IMR-90 (cell line): Measurements from ENCODE around the gene TMC4. TPM values are rescaled to one million over a fixed set of nuclear protein-coding genes. Genes with fewer than 3 reads are reported as not detected.

Experiments
- ATAC-seq: fragments of 200-7000 bp; cut with Tn5 transposase; 2 replicates; pipeline ENCODE4 v1.9.1; 2020; ENCODE audit warnings: low read depth, mild to moderate bottlenecking, moderate library complexity
- BruUV-seq: library from RNA; stranded (reverse); fragments of 400-500 nt; replicated peaks from 2 replicates; lab custom pipeline; 2021; lab: Mats Ljungman, UMichigan
- CTCF ChIA-PET: fragments of 300-600 bp; formaldehyde crosslinking; extraction: SDS; loops from one replicate; lab custom pipeline; 2021; ENCODE audit warnings: antibody characterized with exemption; lab: Yijun Ruan, JAX
- POLR2A ChIA-PET: fragments of 300-600 bp; sonication (Branson Sonifier 250); formaldehyde crosslinking; loops from one replicate; lab custom pipeline; 2022; ENCODE audit warnings: antibody characterized with exemption; ENCODE audit not compliant: unreplicated experiment; lab: Charles Lee
- DNase-seq: peaks from one replicate; pipeline ENCODE4 v3.0.0; 2013
- H2AFZ ChIP-seq: replicated peaks from 2 replicates; pipeline ENCODE3; 2013; ENCODE audit warnings: low read length, mild to moderate bottlenecking; ENCODE audit not compliant: poor library complexity
- H2AK5ac ChIP-seq: 2 replicates; pipeline ENCODE4 v1.6.1; 2013; ENCODE audit warnings: low read depth, low read length, inconsistent platforms
- H2AK9ac ChIP-seq: replicated peaks from 2 replicates; pipeline ENCODE3; 2013; ENCODE audit warnings: mild to moderate bottlenecking, low read depth, low read length, moderate library complexity; ENCODE audit not compliant: poor library complexity
- H2BK120ac ChIP-seq: 2 replicates; pipeline ENCODE4 v1.6.1; 2013; ENCODE audit warnings: low read depth, low read length, inconsistent platforms
- H2BK15ac ChIP-seq: 3 replicates; pipeline ENCODE4 v1.6.1; 2013; ENCODE audit warnings: low read depth, low read length, inconsistent platforms
- H2BK20ac ChIP-seq: 2 replicates; pipeline ENCODE4 v1.6.1; 2013; ENCODE audit warnings: low read depth, mild to moderate bottlenecking, inconsistent platforms, low read length, moderate library complexity
- H2BK5ac ChIP-seq: 2 replicates; pipeline ENCODE4 v1.6.1; 2013; ENCODE audit warnings: mild to moderate bottlenecking, low read depth, low read length, inconsistent platforms; ENCODE audit not compliant: poor library complexity, severe bottlenecking
- H3K14ac ChIP-seq: replicated peaks from 2 replicates; pipeline ENCODE4 v1.6.1; 2013; ENCODE audit warnings: low read depth, low read length, inconsistent platforms
- H3K18ac ChIP-seq: 2 replicates; pipeline ENCODE4 v1.6.1; 2013; ENCODE audit warnings: low read depth, low read length, control low read depth
- H3K23ac ChIP-seq: 2 replicates; pipeline ENCODE4 v1.6.1; 2013; ENCODE audit warnings: low read depth, low read length, inconsistent platforms
- H3K27ac ChIP-seq: 2 replicates; pipeline ENCODE4 v1.5.1; 2013; ENCODE audit warnings: mild to moderate bottlenecking, control low read depth, low read length; ENCODE audit not compliant: insufficient read depth
- H3K27me3 ChIP-seq: 2 replicates; pipeline ENCODE4 v1.6.1; 2013; ENCODE audit warnings: low read length; ENCODE audit not compliant: control insufficient read depth, insufficient read depth
- H3K36me3 ChIP-seq: 2 replicates; pipeline ENCODE4 v1.6.1; 2013; ENCODE audit warnings: low read length, mixed read lengths; ENCODE audit not compliant: control insufficient read depth, insufficient read depth
- H3K4ac ChIP-seq: 2 replicates; pipeline ENCODE4 v1.6.1; 2013; ENCODE audit warnings: low read depth, low read length, inconsistent platforms
- H3K4me1 ChIP-seq: 2 replicates; pipeline ENCODE4 v1.6.1; 2013; ENCODE audit warnings: low read length, mixed read lengths; ENCODE audit not compliant: control insufficient read depth, insufficient read depth
- H3K4me2 ChIP-seq: 2 replicates; pipeline ENCODE4 v1.6.1; 2013; ENCODE audit warnings: low read depth, mild to moderate bottlenecking, control low read depth, low read length, moderate library complexity
- H3K4me3 ChIP-seq: 2 replicates; pipeline ENCODE4 v1.5.1; 2013; ENCODE audit warnings: low read depth, mild to moderate bottlenecking, control low read depth, low read length, moderate library complexity; ENCODE audit not compliant: insufficient read depth
- H3K56ac ChIP-seq: 2 replicates; pipeline ENCODE4 v1.6.1; 2013; ENCODE audit warnings: low read length, inconsistent platforms; ENCODE audit not compliant: insufficient read depth; ENCODE audit errors: extremely low read depth
- H3K79me1 ChIP-seq, 2 experiments: 2 replicates each; pipeline ENCODE4 v1.6.1; 2013; ENCODE audit warnings: low read length in 2 of 2, inconsistent platforms in 1 of 2, low read depth in 1 of 2
- H3K9ac ChIP-seq: 2 replicates; pipeline ENCODE4 v1.6.1; 2013; ENCODE audit warnings: low read depth, low read length, control low read depth
- H3K9me1 ChIP-seq: 2 replicates; pipeline ENCODE4 v1.6.1; 2013; ENCODE audit warnings: low read length, inconsistent platforms; ENCODE audit not compliant: insufficient read depth
- H3K9me3 ChIP-seq: 2 replicates; pipeline ENCODE4 v1.6.1; 2013; ENCODE audit warnings: low read length; ENCODE audit not compliant: control insufficient read depth, insufficient read depth
- H4K20me1 ChIP-seq: 2 replicates; pipeline ENCODE4 v1.6.1; 2013; ENCODE audit warnings: low read length, inconsistent platforms; ENCODE audit not compliant: insufficient read depth
- H4K5ac ChIP-seq: 2 replicates; pipeline ENCODE4 v1.6.1; 2013; ENCODE audit warnings: mild to moderate bottlenecking, low read depth, low read length, control low read depth
- H4K8ac ChIP-seq, 2 experiments: 2 replicates each; pipeline ENCODE4 v1.6.1; 2013; ENCODE audit warnings: low read depth in 2 of 2, low read length in 2 of 2, control low read depth in 1 of 2, inconsistent platforms in 1 of 2
- H4K91ac ChIP-seq: 2 replicates; pipeline ENCODE4 v1.6.1; 2013; ENCODE audit warnings: low read depth, low read length, inconsistent platforms; ENCODE audit not compliant: insufficient read depth
- BHLHE40 ChIP-seq: fragments of 150-350 bp; IDR thresholded peaks from 2 replicates; pipeline ENCODE4 v1.6.1; 2016; ENCODE audit warnings: mild to moderate bottlenecking, low read depth, low read length
- CTCF ChIP-seq: conservative IDR thresholded peaks from 2 replicates; pipeline ENCODE4 v1.5.1; 2012; ENCODE audit warnings: mild to moderate bottlenecking, low read depth, low read length, improper control_type of control experiment
- ELK1 ChIP-seq: fragments of 150-350 bp; IDR thresholded peaks from 2 replicates; pipeline ENCODE4 v1.6.1; 2016; ENCODE audit warnings: low read depth, mild to moderate bottlenecking, low read length, moderate library complexity, borderline replicate concordance
- FOS ChIP-seq: fragments of 150-350 bp; IDR thresholded peaks from 2 replicates; pipeline ENCODE4 v1.6.1; 2016; ENCODE audit warnings: low read depth, low read length
- MAZ ChIP-seq: IDR thresholded peaks from 2 replicates; pipeline ENCODE4 v1.6.1; 2012; ENCODE audit warnings: low read depth, mild to moderate bottlenecking, low read length, improper control_type of control experiment, moderate library complexity, borderline replicate concordance
- MXI1 ChIP-seq: IDR thresholded peaks from 2 replicates; pipeline ENCODE4 v1.6.1; 2012; ENCODE audit warnings: low read depth, mild to moderate bottlenecking, low read length, moderate library complexity, borderline replicate concordance
- NFE2L2 ChIP-seq: fragments of 150-350 bp; IDR thresholded peaks from 2 replicates; pipeline ENCODE4 v1.6.1; 2016; ENCODE audit warnings: low read depth, mild to moderate bottlenecking, low read length
- POLR2A ChIP-seq: IDR thresholded peaks from 2 replicates; pipeline ENCODE4 v1.6.1; 2012; ENCODE audit warnings: mild to moderate bottlenecking, low read depth, low read length
- RAD21 ChIP-seq: IDR thresholded peaks from 2 replicates; pipeline ENCODE4 v1.6.1; 2012; ENCODE audit warnings: low read length, improper control_type of control experiment
- RFX5 ChIP-seq: IDR thresholded peaks from 2 replicates; pipeline ENCODE4 v1.8.0; 2012; ENCODE audit warnings: low read depth, mild to moderate bottlenecking, low read length, moderate library complexity
- WGBS, 2 experiments: methylation state at CpG; one replicate each; pipeline versions ENCODE4 v1.1.5 to v1.1.7; 2013; ENCODE audit warnings: missing lambda C conversion rate in 2 of 2; ENCODE audit not compliant: insufficient read length in 1 of 2; ENCODE audit errors: extremely low coverage in 2 of 2; 5-methylcytosine and 5-hydroxymethylcytosine counted together
- dilution Hi-C: fragments of 300-500 bp; cut with HindIII; formaldehyde crosslinking; loops from one replicate; pipeline ENCODE4 v1.14.3; 2018; ENCODE audit warnings: low sequenced_read_pairs; ENCODE audit not compliant: unreplicated experiment
- in situ Hi-C: fragments of 300-500 bp; cut with MboI; formaldehyde crosslinking; loops from 3 replicates; pipeline ENCODE4 v1.14.3; 2019; ENCODE audit warnings: low sequenced_read_pairs, inconsistent platforms, mixed read lengths
- intact Hi-C: fragments of 100-400 bp; cut with micrococcal nuclease; formaldehyde crosslinking; loops from 2 replicates; pipeline ENCODE4 v1.10.0; 2022
- polyA plus RNA-seq, 3 experiments: library from polyadenylated mRNA; depleted of rRNA; stranded (reverse); fragments of >200 nt; gene quantifications; 2 replicates each; pipeline ENCODE4 v1.2.3, GENCODE V29; 2012; ENCODE audit warnings: low replicate concordance in 1 of 3
- total RNA-seq: library from RNA; depleted of rRNA; stranded (reverse); fragments of >200 nt; gene quantifications from 2 replicates; pipeline ENCODE4 v1.2.3, GENCODE V29; 2012

Gene TMC4
- total and polyA plus RNA-seq, 2 of the 4 experiments (the other 2 are of a cell fraction): 0.72 to 1.1 TPM

GRCh38 chr19:54138489-54139256 is 34.3 kb downstream of the TMC4 start (continued):
- no peak for TF ChIP-seq MXI1

- H4K5ac ChIP-seq: no peak within 1 kb of the TSS
- peak within 1 kb of the TSS; percentile 98 for H2AK9ac ChIP-seq
- peak within 1 kb of the TSS; percentile 80 for H3K4me2 ChIP-seq
- ATAC-seq (no peak), DNase-seq (no peak)
- peaks cover 16% of the 10 kb centered on the region for H3K9me1 ChIP-seq
- POLR2A ChIA-PET: interaction anchor here (0.7 to 1.8 kb wide), 3 partner anchors 21 to 63 kb away, joined by 3 to 5 read pairs (median 5); partner anchors contain the start of genes LENG1, PRPF31, RPS9 and TFPT
- H2BK20ac ChIP-seq: no peak within 1 kb of the TSS
- H3K9me3 ChIP-seq: no peaks in the 10 kb centered on the region
- BruUV-seq: no TSS peak
- in situ Hi-C loops (loop anchor here (25.0 kb wide), 1 partner anchor 1524 kb away; the partner anchor contains the start of gene U2AF2), intact Hi-C loops (loop anchor here (1.0 to 2.0 kb wide), 3 partner anchors 21 to 269 kb away; partner anchors contain the start of genes LENG1, PRPF31 and TFPT), dilution Hi-C loops (no loop called here)
- WGBS, 2 experiments: 0% methylated on average over 5 of the region's 103 CpGs; no CpG with 5 or more reads in 1 of the 2 experiments
- no peak within 1 kb of the TSS; the same call in 1 of the 2 replicates for H3K56ac ChIP-seq
- H3K9ac ChIP-seq: peak within 1 kb of the TSS; percentile 68
- no peak within 1 kb of the TSS for H2BK15ac ChIP-seq
- H3K4me3 ChIP-seq: peak within 1 kb of the TSS; percentile 51
- H3K36me3 ChIP-seq: peaks cover 14% of the 10 kb centered on the region
- H3K14ac ChIP-seq: peak within 1 kb of the TSS; percentile 21
- peak within 1 kb of the TSS; percentile 61 for H3K4ac ChIP-seq
- H2BK120ac ChIP-seq: no peak within 1 kb of the TSS
- peak within 1 kb of the TSS in 1 of 2 experiments; percentile 54; a peak in 1 of 4 replicates for H4K8ac ChIP-seq
- peaks cover 10% of the 10 kb centered on the region for H3K4me1 ChIP-seq
- peaks cover 48% of the 10 kb centered on the region for H4K20me1 ChIP-seq
- CTCF ChIA-PET: interaction anchor here (1.1 kb wide), 1 partner anchor 72 kb away, joined by 3 read pairs; no protein-coding TSS in a partner anchor
- H3K27ac ChIP-seq: peak within 1 kb of the TSS; percentile 71
- peak within 1 kb of the TSS; percentile 78 for H2AK5ac ChIP-seq
- H3K79me1 ChIP-seq: peaks cover 4 to 45% of the 10 kb centered on the region in 2 experiments
- H2AFZ ChIP-seq: peak within 1 kb of the TSS; percentile 90
- no peaks in the 10 kb centered on the region for H3K27me3 ChIP-seq
- peak within 1 kb of the TSS; percentile 67 for H2BK5ac ChIP-seq
- H4K91ac ChIP-seq: peak within 1 kb of the TSS; percentile 55; the same call in 1 of the 2 replicates
- no peak within 1 kb of the TSS for H3K18ac ChIP-seq
- H3K23ac ChIP-seq: peak within 1 kb of the TSS; percentile 45
- TF ChIP-seq ELK1 (no peak), CTCF (0 out of 2 replicates have a peak, but pooled peaks have one; percentile 13), POLR2A (peak; percentile 87), NFE2L2 (no peak), RFX5 (no peak), BHLHE40 (no peak), MAZ (peak; percentile 43; the same call in 1 of the 2 replicates), RAD21 (no peak), MXI1 (no peak), FOS (no peak)
Observed at GRCh38 chr19:54137699-54138488, 35.1 kb downstream of the TMC4 start, which contains the start of gene CNOT3. Gene CNOT3, plus strand, starts transcription at chr19:54137762. Its CDS starts 5,217 bp downstream, at chr19:54142979.
